ENCODE results near the gene ALPP.
"Not testable (repeated sequence)": the region's sequence is repeated elsewhere in the genome, so short reads cannot be mapped to it uniquely, and the experiment has no call there.

The ALPP gene

DNA sequence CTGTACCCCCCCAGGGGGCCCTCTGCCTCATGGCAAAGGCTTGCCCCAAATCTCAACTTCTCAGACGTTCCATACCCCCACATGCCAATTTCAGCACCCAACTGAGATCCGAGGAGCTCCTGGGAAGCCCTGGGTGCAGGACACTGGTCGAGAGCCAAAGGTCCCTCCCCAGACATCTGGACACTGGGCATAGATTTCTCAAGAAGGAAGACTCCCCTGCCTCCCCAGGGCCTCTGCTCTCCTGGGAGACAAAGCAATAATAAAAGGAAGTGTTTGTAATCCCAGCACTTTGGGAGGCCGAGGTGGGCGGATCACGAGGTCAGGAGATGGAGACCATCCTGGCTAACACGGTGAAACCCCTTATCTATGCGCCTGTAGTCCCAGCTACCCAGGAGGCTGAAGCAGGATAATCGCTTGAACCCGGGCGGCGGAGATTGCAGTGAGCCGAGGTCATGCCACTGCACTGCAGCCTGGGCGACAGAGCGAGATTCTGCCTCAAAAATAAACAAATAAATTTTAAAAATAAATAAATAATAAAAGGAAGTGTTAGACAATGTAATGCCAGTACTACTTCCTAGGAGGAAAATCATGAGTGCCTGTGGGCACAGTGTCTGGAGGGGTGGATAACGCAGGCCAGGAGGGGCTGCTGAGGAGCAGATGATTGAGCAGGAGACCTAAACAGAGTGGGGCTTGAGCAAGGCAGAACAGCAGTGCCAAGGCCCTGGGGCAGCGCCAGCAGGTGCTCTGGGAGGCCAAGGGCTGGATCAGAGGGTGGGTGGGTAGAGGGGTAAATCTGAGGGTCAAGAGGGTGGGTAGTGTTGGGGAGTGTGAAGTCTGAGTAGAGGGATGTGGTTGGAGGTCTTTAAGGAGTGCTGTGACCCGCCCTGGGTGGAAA is 4.0 kb downstream of the ALPP start:
- DNase-seq: no peak

DNA sequence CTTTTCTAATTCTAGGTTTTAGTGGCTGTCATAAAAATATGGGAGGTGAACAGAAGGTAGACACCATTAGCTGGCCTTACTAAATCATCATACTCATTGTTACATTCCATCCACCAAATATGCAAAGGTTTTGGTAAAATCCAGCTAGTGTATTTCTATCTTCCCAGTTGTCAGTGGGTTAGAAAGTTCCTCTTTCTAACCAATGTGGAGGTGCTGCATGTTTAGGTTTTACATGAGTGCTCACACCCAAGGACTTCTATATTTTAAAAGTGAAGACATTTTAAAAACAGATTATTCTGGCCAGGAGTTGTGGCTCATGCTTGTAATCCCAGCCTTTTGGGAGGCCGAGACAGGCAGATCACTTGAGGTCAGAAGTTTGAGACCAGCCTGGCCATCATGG is 5.9 kb downstream of the ALPP start:
- no peak for DNase-seq

DNA sequence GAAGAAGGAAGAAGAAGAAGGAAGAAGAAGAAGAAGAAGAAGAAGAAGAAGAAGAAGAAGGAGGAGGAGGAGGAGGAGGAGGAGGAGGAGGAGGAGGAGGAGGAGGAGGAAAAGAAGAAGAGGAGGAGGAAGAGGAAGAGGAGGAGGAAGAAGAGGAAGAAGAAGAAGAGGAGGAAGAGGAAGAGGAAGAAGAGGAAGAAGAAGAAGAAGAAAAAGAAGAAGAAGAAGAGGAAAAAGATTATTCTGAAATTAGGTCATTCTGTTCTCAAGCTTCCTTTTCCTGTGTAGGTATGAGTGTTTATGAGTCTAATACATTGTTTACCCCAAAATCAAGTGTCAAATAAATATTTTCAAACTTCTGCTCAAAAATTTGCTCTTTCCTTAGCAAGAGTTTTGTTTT is 6.5 kb downstream of the ALPP start:
- DNase-seq: not testable (repeated sequence)

DNA sequence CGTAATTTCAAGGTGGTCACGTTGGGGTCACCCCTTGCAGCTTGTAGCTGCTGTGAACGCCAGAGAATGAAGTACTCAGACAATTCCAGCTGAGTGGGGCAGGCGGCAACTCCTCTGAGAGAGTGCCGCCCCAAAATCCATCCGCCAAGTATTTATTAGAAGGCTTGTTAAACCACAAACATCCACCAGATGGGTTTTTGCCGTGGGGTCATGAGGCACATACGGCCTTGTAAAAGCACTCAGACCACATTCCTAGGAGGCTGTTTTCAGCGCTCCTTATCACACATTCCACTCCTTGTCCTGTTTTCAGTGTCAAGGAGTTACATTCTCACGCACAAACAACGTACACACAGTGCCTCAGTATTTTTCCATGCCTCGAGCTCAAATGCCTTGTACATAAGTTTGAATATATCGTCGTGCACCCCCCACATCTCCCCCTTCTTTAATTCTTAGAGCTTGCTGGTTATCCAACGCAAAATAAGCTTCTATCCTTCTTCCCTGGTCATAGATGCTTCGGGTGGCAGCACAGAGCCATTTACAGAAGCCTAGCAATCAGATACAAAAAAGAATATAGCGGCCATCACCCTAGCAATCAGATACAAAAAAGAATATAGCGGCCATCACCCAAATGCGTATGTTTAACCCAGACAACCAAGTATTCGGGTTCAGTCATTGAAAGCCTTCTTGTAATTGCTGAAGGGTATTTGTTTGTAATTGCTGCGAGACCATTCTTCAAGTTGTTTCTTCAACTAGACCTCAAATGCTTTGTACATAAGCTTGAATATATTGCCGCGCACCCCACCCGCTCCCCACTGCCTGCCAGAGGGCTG is 7.3 kb downstream of the ALPP start:
- DNase-seq: no peak

DNA sequence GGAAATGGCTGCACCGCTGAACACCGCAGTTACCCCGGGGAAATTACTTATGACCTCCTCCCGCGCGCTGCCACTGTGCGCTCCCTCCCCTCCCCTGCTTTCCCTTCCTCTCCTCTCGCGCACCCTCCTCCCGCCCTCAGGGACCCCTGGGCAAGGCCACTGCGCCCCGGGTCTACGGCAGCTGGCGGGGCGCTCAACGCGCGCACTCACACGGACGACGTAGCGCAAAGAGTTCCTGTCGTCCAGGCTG is 7.9 kb downstream of the ALPP start:
- no peak for DNase-seq

DNA sequence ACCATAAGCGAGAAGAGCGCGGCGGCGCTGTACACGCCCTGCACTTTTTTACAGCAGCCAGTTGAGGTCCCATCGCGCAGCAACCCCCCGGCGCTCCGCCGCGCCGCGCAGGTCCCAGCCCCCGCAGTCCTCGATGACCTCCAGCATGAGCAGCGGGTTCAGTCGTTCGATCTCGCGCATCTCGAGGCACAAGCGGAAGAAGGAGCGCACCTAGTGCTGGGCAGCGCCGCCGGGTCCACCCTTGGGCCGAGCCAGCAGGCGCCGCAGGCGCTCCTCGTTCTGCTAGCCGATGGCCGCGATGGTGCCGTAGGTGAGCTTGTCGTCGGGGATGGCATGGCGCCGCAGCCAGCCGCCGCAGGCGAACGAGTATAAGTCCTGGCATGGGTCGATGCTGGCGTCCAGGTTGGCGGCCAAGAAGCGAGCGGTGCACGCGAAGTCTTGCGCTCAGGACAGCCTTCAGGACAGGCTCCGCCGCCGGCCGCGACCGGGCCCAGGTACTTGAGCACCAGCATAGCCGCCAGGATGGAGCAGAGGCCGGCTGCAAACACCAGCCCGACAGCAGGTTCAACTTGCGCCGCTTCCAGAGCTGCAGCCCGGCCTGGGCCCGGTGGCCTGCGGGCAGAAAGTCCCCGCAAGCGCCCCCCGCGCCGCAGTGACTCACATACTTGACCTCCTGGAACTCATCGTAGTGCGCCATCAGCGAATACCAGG is 8.3 kb downstream of the ALPP start:
- no peak for DNase-seq

DNA sequence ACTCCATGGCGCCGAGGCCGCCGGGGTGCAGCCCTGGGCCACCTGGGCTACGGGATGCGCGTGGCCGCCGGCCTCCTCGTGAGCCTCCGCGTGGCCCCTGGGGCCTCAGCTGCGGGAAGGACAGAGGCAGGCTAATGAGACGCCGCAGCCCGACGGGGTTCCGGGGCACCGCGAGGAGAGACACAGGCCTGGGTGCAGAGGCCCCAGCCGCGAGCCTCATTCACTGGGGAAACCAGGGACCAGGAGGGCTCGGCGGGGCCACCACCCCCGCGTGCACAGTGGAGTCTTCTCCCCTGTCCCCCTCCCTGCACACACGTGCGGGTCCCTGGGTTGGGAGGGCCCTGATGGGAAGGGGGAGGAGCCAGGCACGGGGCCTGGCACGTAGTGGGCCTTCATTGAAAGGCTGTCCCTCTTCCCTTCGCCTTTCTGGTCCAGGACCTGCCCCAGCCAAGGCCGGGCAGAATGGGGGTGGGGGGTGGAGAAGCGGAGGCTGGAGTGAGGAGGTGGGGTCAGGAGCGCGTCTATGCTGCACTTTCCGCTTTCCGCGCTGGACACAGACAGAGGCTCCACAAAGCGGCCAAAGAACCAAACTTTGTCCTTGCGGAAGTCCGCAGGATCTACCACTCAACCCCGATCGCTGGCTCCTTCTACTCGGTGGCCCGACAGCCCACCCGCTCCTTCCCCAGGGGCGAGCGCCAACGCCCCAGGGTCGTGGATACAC is 9.1 kb downstream of the ALPP start:
- no peak for DNase-seq

DNA sequence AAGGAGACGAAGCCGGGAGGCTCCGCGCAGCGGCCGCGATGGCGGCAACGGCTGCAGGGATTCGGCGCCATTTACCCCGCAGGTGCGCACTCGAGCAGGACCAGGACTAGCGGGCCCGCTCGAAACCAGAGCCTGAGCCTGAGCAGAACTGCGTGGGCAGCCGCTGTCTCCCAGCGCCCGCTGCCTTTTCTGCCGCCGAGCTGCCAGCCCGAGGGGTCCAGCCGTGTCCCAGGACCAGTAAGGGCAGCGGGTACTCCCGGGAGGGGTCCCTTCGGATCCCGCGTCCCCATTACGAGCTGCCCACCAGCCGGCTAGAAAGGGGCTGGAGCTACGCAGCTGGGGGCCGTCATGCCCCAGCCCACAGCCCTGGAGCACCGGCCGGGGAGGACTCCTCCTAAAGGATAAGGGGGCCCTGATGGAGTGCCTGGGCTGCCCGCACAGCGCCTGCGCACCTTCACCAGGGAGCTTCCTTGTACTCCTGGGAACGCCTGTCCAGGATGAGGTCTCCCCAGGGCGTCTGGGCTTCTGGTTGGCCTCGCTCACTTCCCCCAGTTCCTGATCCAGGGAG is 9.9 kb downstream of the ALPP start:
- DNase-seq: no peak

DNA sequence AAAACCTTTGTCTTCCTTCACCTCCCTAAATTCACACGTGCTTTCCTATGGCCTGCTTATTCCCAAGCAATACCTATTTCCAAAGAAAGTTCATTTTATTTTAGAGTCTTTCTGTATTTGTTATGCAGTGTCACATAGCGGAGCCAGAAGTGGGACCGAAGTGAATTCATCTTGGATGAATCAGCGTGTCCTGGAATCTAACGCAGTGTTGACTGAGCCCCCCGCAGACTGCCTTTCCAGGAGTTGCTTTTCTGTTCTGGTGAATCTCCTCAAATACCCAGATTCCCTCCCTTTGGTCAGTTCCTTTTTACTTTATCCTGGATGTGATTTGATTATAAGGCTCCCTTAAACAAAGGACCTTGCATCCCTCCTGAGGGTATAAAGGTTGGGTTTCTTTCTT is 10.8 kb downstream of the ALPP start:
- no peak for DNase-seq

DNA sequence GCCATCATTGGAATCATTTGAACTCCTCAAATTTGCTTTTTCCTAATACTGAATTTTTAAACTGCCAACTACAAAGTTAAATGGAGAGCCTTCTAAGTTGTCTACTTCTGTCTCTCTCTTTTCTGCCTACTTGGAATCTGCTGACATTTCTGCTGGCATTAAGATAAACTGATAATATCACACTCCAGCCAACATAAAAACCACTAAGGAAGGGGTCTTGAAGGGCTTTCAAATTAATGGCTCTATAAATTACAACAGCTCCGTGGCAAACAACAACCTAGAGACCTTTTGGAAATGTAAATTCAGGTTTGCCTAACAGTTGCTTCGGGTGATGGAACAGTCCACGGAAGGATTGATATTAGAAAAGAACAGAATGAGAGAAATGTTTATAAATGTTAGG is 12.1 kb downstream of the ALPP start:
- DNase-seq: no peak

DNA sequence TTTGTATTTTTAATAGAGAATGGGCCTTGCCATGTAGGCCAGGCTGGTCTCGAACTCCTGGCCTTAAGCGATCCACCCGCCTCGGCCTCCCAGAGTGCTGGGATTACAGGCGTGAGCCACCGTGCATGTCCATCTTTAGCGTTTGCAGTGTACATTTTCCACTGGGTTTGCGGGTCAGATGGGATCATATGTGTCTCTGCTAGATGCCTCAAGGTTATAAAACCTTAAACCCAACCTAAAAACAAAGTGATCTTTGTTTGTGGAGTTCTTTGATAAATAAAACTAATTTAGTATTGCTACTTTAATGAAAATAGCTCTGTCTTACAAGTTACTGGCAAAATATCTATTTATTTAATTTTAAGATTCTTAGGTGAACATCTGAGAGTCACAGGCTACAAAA is 15.0 kb downstream of the ALPP start:
- no peak for DNase-seq

DNA sequence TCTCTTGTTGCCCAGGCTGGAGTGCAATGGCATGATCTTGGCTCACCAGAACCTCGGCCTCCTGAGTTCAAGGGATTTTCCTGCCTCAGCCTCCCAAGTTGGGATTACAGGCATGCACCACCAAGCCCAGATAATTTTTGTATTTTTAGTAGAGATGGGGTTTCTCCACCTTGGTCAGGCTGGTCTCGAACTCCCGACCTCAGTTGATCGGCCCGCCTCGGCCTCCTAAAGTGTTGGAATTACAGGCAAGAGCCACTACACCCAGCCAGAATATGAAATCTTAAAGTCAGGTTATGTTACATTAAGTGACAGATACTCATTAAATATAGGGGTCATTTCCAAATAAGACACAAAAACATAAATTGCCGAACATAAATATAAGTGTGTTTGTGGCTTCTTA is 15.9 kb downstream of the ALPP start:
- DNase-seq: not testable (repeated sequence)

DNA sequence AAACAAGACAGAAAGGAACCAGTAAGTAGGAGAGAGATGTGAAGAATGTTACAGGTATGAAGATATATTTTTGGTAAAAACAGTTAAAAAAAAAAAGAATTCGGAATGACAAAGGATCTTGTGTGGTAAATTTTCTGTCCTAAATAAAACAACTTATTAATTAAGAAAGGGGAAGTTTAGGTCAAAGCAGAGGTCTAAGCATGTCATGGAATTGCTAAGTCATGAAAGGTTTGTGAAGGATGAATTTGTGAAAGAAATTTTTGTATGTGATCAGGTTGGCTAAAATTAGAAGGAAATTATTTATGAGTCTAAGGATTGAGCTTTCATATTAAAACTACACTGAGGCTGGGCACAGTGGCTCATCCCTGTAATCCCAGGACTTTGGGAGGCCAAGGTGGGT is 17.0 kb downstream of the ALPP start:
- no peak for DNase-seq

DNA sequence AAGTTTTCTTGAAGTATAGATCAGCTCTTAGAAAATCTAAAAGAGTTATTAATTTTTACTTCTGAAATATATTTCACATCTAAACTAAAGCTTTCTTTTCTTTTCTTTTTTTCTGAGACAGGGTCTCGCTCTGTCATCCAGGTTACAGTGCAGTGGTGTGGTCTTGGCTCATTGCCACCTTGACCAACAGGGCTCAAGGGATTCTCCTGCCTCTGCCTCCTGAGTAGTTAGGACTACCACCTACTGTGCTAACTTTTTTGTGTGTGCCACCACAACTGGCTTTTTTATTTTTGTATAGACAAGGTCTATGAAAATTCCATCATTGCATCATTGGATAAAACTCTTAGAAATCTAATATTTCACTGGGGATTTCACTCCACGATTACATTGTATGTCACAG is 18.1 kb downstream of the ALPP start:
- DNase-seq: no peak

DNA sequence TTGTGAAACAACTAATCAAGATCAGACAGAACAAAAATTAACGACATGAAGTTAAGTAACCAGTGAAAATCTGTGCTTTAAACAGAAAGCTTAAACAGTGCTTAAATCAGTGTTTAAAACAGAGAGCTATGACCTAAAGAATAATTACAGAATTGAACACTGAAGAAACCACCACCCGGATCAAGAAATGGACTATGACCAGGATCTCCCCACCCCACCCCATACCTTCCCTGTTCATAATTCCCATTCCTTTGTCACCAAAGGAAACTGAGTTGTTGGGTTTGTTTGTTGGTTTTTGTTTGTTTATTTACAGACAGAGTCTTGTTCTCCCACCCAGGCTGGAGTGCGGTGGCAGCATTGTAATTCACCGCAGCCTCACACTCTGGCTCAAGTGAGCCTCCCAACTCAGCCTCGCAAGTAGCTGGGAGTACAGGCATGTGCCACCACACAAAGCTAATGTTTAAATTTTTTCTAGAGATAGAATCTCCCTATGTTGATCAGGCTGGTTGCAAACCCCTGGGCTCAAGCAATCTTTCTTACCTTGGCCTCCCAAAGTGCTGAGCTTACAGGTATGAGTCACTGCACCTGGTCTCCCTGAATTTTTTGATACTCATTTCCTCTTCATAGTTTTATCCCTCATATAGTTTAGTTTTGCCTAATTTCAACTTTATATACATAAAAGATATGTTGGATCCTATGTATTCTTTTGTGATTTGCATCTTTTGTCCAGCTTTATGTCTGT is 19.9 kb downstream of the ALPP start:
- DNase-seq: no peak

DNA sequence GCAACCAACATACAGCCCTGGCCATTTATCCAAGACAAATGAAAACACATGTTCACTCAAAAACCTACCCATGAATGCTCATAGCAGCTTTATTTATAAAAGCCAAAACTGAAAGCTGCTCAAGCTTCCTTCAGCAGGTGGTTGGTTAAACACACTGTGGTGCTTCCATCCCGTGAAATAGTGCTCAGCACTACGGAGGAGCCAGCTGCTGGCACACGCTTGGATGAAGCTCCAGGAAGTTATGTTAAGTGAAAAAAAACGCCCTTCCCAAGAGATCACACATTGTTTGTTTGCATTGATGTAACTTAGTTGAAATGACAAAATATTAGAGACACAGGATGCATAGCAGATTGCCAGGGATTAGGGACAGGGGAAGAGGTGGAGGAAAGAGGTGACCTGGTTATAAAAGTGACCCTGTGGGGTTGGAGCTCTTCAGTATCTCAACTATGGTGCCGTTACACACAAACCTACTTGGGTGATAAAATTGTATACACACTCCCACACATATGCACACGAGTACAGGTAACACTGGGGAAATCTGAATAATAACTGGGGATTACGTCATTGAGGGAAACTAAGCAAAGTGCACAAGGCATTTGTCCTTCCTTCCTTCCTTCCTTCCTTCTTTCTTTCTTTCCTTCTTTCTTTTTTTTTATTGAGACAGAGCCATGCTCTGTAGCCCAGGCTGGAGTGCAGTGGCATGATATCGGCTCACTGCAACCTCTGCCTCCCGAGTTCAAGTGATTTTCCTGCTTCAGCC is 21.9 kb downstream of the ALPP start:
- no peak for DNase-seq

DNA sequence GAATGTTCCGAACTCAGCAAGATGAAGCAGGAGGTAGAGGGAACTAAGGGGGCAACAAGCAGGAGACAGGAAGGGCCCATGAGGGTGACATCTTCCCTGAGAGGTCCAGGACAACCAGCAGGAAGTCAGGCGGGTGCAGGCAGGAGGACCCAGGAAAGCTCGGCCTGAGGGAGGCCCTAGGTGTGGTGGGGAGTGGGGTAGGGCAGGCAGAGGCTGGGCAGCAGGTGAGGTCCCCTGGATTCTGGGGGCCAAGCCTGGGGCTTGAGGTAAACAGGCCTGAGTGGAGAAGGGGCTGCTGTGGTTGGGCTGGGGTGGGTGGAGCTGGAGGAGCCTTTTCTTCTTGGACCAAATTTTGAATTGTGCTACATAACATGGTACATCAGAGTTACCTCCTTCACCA is 24.0 kb downstream of the ALPP start:
- no peak for DNase-seq

DNA sequence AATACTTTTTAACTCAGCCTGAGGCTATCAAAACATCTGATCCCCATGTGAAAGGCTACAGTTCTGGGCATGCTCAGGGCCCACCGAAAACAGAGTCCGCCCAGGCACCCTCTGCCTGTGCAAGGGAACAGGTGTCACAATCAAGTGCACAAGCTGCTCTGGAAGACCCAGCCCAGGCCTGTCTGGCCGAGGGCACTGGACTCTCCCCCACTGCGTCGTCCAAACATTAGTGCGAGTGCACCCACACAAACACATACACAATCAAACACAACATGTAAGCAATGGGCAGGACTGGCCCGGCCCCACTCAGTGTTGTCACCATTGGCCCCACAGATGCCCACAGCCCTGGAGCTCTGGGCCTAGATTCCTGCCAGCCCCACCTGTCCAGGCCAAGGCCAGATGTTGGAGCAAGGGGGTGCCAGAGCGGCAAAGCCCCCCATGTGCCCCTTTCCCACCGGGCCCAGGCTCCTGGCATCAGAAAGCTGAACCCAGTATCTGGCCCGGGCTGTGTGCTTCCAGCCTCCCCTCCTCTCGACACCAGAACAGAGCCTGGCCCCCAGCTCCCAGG is 27.5 kb downstream of the ALPP start:
- DNase-seq: no peak

DNA sequence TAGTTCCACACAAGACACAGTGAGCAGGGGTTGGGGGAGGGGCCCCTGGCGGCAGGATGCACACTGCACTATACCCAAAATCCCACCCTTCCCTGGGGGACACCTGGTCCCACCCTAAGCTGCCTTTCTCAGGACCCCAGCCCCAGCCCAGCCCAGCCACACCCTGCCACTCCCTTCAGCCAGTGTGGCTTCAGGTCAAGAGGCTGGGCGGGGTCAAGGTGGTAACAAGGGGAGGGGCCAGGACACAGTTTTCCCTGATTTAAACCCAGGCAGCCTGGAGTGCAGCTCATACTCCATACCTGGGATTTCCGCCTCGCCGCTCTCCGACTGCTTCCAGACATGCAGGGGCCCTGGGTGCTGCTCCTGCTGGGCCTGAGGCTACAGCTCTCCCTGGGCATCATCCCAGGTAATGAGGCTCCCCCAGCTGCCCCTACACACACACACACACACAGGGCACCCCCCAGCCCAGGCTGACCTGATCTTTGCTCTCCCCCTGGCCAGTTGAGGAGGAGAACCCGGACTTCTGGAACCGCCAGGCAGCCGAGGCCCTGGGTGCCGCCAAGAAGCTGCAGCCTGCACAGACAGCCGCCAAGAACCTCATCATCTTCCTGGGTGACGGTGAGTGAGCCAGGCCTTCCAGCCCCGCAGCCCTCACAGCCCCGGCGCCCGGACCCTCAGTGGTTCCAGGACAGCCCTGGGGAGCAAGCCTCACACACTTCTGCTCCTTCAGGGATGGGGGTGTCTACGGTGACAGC is 28.2 kb downstream of the ALPP start, which contains the start of gene ALPG:
Gene ALPG (plus strand): TSS at position 289 of the 755 bp plus-strand sequence. CDS start 51 bp downstream, at position 340.
- no peak for DNase-seq

Data from activated CD4-positive, alpha-beta T cell treated with anti-CD3 and anti-CD28 coated beads for 48 hours (primary cell).